NB4 (cell line): ENCODE results near the gene TRIM25.

Experiments used
- CTCF ChIP-seq: IDR thresholded peaks from one replicate; pipeline ENCODE4 v1.5.1; 2012; ENCODE audit warnings: low read depth, low read length
- MAX ChIP-seq: IDR thresholded peaks from 2 replicates; pipeline ENCODE4 v1.6.1; 2011; ENCODE audit warnings: low read depth, low read length
- POLR2A ChIP-seq: IDR thresholded peaks from 2 replicates; pipeline ENCODE4 v1.6.1; 2011; ENCODE audit warnings: mild to moderate bottlenecking; ENCODE audit not compliant: insufficient read length; ENCODE audit errors: extremely low read depth

DNA sequence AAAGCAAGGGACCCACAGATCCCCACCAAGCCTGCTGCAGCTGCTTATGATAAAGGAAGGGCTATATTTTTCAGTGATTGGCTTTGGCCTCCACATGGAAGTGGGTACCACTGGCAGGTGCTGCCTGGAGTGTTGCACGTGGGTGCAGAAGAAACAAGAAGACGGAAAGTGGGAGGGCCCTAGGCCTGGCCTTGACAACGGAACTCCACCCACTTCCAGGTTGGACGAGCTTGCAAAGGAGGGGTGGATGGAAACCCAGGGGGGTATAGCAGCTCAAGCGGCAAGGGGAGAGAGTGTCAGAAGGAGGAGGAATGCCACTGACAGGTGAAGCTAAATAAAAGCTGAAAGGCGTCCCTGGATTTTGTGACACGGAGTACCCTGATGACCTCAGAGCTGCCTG is 20.3 kb downstream of the TRIM25 start:
- no peak for TF ChIP-seq CTCF
- no peak for TF ChIP-seq POLR2A
- no peak for TF ChIP-seq MAX
